ENCODE results near the gene CCDC192. TPM values are rescaled to one million over a fixed set of nuclear protein-coding genes. Genes with fewer than 3 reads are reported as not detected.

Gene CCDC192
- total RNA-seq, 1 donor from 2014 or later: not detected

DNA sequence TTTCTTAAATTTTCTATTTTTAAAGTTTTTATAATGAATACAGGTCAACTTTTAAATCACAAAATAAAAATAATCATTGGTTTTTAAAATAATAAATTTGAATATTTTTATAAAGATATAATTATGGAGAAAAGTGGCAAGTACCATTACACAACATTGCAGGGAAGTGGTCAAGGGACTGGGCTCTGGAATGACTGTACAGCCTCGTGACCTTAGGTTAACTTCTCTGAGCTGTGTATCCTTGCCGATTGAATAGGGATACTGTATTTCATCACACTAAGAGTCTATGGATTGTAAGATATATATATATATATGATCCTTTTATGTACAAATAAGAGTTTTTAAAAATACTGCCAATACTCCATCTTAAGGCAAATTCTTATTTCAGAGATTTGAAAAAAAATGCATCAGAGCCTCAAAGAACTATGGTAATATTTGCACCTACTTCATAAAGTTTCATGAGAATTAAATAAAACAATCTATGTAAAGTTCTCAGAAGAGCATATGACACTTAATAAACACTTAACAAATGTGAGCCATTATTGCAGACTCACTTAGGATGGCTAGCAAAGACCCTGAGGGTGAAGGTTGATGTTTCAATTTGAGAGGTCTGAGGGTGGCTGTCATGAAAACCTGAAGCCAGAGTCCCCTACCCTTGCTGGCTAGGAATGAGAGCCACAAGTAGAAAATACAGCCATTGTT is 136.5 kb downstream of the CCDC192 start:
- peaks cover 7% of the 10 kb centered on the region for H3F3A ChIP-seq (ENCODE audit: low read depth)
- H3K27ac ChIP-seq: no peak overlapping the region
- no peak overlapping the region for H3K4me2 ChIP-seq
- Mint-ChIP-seq H3K4me3 (no peak overlapping the region), H3K27me3 (ENCODE audit: insufficient read depth, low read depth) (peaks cover 8% of the 10 kb centered on the region), H3K9me3 (peaks cover 13% of the 10 kb centered on the region), H3K27ac (no peak overlapping the region), H3K36me3 (no peaks in the 10 kb centered on the region), H3K4me1 (peaks cover 15% of the 10 kb centered on the region)
- H3K4me3 ChIP-seq: no peak overlapping the region
- peaks cover 19% of the 10 kb centered on the region for H3K4me1 ChIP-seq
- H3K36me3 ChIP-seq: no peaks in the 10 kb centered on the region
- TF ChIP-seq CTCF (IDR thresholded peaks at IDR 0.05): no peak
- no peak for TF ChIP-seq EZH2phosphoT487 (IDR thresholded peaks at IDR 0.05)
- no peak for TF ChIP-seq EZH2 (IDR thresholded peaks at IDR 0.05)
- H2AFZ ChIP-seq (replicated peaks): no peak overlapping the region
- H3K27me3 ChIP-seq: no peaks in the 10 kb centered on the region
- DNase-seq (ENCODE audit: low spot score): no peak
- no peak overlapping the region for H3K9ac ChIP-seq
- H3K79me2 ChIP-seq (ENCODE audit: low read depth): no peaks in the 10 kb centered on the region
- H3K9me3 ChIP-seq (ENCODE audit: low read depth): no peaks in the 10 kb centered on the region
- no peaks in the 10 kb centered on the region for H4K20me1 ChIP-seq (ENCODE audit: low read depth)

DNA sequence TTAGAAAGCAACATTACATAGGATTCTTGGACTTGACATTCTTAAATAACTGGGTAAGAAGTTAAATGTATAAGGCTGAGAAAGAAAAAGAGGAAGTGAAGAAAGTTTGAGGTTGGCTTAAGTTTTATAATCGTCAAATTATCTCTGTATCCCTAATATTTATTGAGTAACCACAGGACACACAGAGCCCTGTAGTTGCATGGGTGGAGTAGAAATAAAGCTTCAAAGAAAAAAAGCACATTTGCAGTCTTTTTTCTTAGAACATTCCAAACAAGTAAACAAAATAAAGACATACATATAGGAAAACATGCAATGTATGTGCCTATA is 137.0 kb downstream of the CCDC192 start:
- Histone ChIP-seq H3K36me3 (no peaks in the 10 kb centered on the region), H4K20me1 (ENCODE audit: low read depth) (no peaks in the 10 kb centered on the region), H3K4me1 (peaks cover 21% of the 10 kb centered on the region), H3K27ac (no peak overlapping the region), H3K9ac (no peak overlapping the region), H3K79me2 (ENCODE audit: low read depth) (no peaks in the 10 kb centered on the region), H3K4me3 (no peak overlapping the region), H3K9me3 (ENCODE audit: low read depth) (no peaks in the 10 kb centered on the region), H3K27me3 (no peaks in the 10 kb centered on the region), H3F3A (ENCODE audit: low read depth) (peaks cover 10% of the 10 kb centered on the region), H2AFZ (replicated peaks) (no peak overlapping the region), H3K4me2 (no peak overlapping the region)
- Mint-ChIP-seq H3K27ac (no peak overlapping the region), H3K27me3 (ENCODE audit: insufficient read depth, low read depth) (peaks cover 8% of the 10 kb centered on the region), H3K9me3 (peaks cover 13% of the 10 kb centered on the region), H3K36me3 (no peaks in the 10 kb centered on the region), H3K4me3 (no peak overlapping the region), H3K4me1 (peaks cover 20% of the 10 kb centered on the region)
- TF ChIP-seq CTCF (IDR thresholded peaks at IDR 0.05) (no peak), EZH2 (IDR thresholded peaks at IDR 0.05) (no peak), EZH2phosphoT487 (IDR thresholded peaks at IDR 0.05) (no peak)
- DNase-seq (ENCODE audit: low spot score): no peak

GRCh38 chr5:127840809-127841208 is 137.6 kb downstream of the CCDC192 start:
- Histone ChIP-seq H3K27me3 (no peaks in the 10 kb centered on the region), H3K4me2 (no peak overlapping the region), H3K9me3 (ENCODE audit: low read depth) (no peaks in the 10 kb centered on the region), H3K27ac (no peak overlapping the region), H3K9ac (no peak overlapping the region), H2AFZ (replicated peaks) (no peak overlapping the region), H3K4me1 (peaks cover 21% of the 10 kb centered on the region), H4K20me1 (ENCODE audit: low read depth) (no peaks in the 10 kb centered on the region), H3F3A (ENCODE audit: low read depth) (peaks cover 10% of the 10 kb centered on the region), H3K79me2 (ENCODE audit: low read depth) (no peaks in the 10 kb centered on the region), H3K36me3 (no peaks in the 10 kb centered on the region), H3K4me3 (no peak overlapping the region)
- H3K4me3 Mint-ChIP-seq: no peak overlapping the region
- H3K4me1 Mint-ChIP-seq: peaks cover 22% of the 10 kb centered on the region
- DNase-seq (ENCODE audit: low spot score): no peak
- TF ChIP-seq CTCF (IDR thresholded peaks at IDR 0.05) (no peak), EZH2phosphoT487 (IDR thresholded peaks at IDR 0.05) (no peak), EZH2 (IDR thresholded peaks at IDR 0.05) (no peak)
- H3K27me3 Mint-ChIP-seq (ENCODE audit: insufficient read depth, low read depth): peaks cover 4% of the 10 kb centered on the region
- H3K27ac Mint-ChIP-seq: no peak overlapping the region
- H3K9me3 Mint-ChIP-seq: peaks cover 6% of the 10 kb centered on the region
- no peaks in the 10 kb centered on the region for H3K36me3 Mint-ChIP-seq
